Keratinocyte (primary cell): ENCODE measurements around the gene SYT15. TPM values are rescaled to one million over a fixed set of nuclear protein-coding genes. Genes with fewer than 3 reads are reported as not detected.
"Not testable (repeated sequence)": the region's sequence is repeated elsewhere in the genome, so short reads cannot be mapped to it uniquely, and the experiment has no call there.

ENCODE experiments used
- DNase-seq: peaks from one replicate; pipeline ENCODE4 v3.0.0-alpha.2; 2011; ENCODE audit warnings: low read depth, missing footprints, low spot score
- FAIRE-seq: peaks from 2 replicates; lab custom pipeline; 2011; peaks lifted over from hg19 to GRCh38; lab: Jason Lieb, UNC
- H2AFZ ChIP-seq: 2 replicates; pipeline ENCODE4 v1.6.0; 2012; ENCODE audit warnings: low read length, control low read depth, inconsistent platforms; ENCODE audit not compliant: control insufficient read depth
- H3K27ac ChIP-seq: 2 replicates; pipeline ENCODE4 v1.5.1; 2011; ENCODE audit warnings: low read length; ENCODE audit not compliant: control insufficient read depth, insufficient read depth
- H3K27me3 ChIP-seq: 3 replicates; pipeline ENCODE4 v1.6.0; 2011; ENCODE audit warnings: low read length; ENCODE audit not compliant: control insufficient read depth, insufficient read depth; ENCODE audit errors: extremely low read depth
- H3K36me3 ChIP-seq, 2 experiments: 2 replicates in 1 of 2; 3 replicates in 1 of 2; pipeline ENCODE4 v1.5.1; 2011; ENCODE audit warnings: low read length in 2 of 2, mild to moderate bottlenecking in 1 of 2; ENCODE audit not compliant: control insufficient read depth in 2 of 2, insufficient read depth in 2 of 2; ENCODE audit errors: extremely low read depth in 1 of 2
- H3K4me1 ChIP-seq: 3 replicates; pipeline ENCODE4 v1.5.1; 2011; ENCODE audit warnings: low read length; ENCODE audit not compliant: control insufficient read depth, insufficient read depth; ENCODE audit errors: extremely low read depth
- H3K4me2 ChIP-seq: 3 replicates; pipeline ENCODE4 v1.6.0; 2011; ENCODE audit warnings: low read depth, low read length; ENCODE audit not compliant: control insufficient read depth, insufficient read depth; ENCODE audit errors: extremely low read depth
- H3K4me3 ChIP-seq, 3 experiments: fragments of 200-600 bp in 1 of 3; sonication (generic) in 1 of 3; 2 replicates in 2 of 3; 3 replicates in 1 of 3; pipeline ENCODE4 v1.5.1; 2011 to 2016; ENCODE audit warnings: low read length in 3 of 3, mild to moderate bottlenecking in 3 of 3, control low read depth in 2 of 3, inconsistent platforms in 1 of 3, low read depth in 1 of 3, mixed read lengths in 1 of 3, mixed run types in 1 of 3, moderate library complexity in 1 of 3; ENCODE audit not compliant: control insufficient read depth in 2 of 3, insufficient read depth in 2 of 3; ENCODE audit errors: extremely low read depth in 1 of 3
- H3K79me2 ChIP-seq: 2 replicates; pipeline ENCODE4 v1.6.0; 2012; ENCODE audit warnings: low read length; ENCODE audit not compliant: control insufficient read depth, insufficient read depth
- H3K9ac ChIP-seq: 3 replicates; pipeline ENCODE4 v1.6.0; 2011; ENCODE audit warnings: low read length; ENCODE audit not compliant: control insufficient read depth, insufficient read depth; ENCODE audit errors: extremely low read depth
- H3K9me1 ChIP-seq: 3 replicates; pipeline ENCODE4 v1.6.0; 2011; ENCODE audit warnings: low read length; ENCODE audit not compliant: control insufficient read depth, insufficient read depth; ENCODE audit errors: extremely low read depth
- H3K9me3 ChIP-seq: 2 replicates; pipeline ENCODE4 v1.5.1; 2012; ENCODE audit warnings: low read depth, low read length; ENCODE audit not compliant: control insufficient read depth
- H4K20me1 ChIP-seq: 3 replicates; pipeline ENCODE4 v1.6.0; 2011; ENCODE audit warnings: low read length; ENCODE audit not compliant: control insufficient read depth, insufficient read depth; ENCODE audit errors: extremely low read depth
- dilution Hi-C: fragments of 300-500 bp; cut with MboI; formaldehyde crosslinking; loops from one replicate; pipeline ENCODE4 v1.7.0; 2020; ENCODE audit warnings: low sequenced_read_pairs; ENCODE audit not compliant: extremely low pct_ligation_motif_present
- polyA plus RNA-seq, 5 experiments: library from polyadenylated mRNA; depleted of rRNA in 3 of 5; stranded (reverse) in 3 of 5; stranded (forward) in 1 of 5; unstranded in 1 of 5; fragments of >200 nt; gene quantifications; 1 replicate in 1 of 5; 2 replicates in 3 of 5; 3 replicates in 1 of 5; pipeline versions ENCODE4 v1.2.1 to v1.2.3, GENCODE V29; 2011 to 2012; ENCODE audit warnings: missing spikeins in 2 of 5, low read depth in 1 of 5, low replicate concordance in 1 of 5

SYT15 gene
- polyA plus RNA-seq, 1 donor (not counting 4 experiments of a cell fraction or from before 2014, with no cell fraction given) = 0.16 TPM

DNA sequence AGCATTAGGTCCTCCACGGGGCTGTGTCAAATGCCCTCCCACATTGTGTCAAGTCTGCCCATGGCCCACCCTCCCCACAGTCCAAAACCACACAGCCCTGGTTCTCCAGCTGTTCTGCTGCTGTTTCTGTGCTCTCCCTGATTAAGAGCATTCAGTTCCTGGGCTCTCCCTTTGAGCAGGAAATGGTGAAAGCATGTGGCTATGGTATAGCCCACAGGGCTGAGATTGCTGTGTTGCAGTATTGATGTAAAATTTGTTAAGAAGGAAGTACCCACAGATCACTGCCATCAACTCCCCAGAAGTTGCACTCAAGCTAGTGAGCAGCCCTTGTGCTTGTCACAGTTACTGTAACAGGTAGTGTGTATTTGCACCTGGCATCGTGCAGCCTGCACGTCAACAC, 9.3 kb downstream of the SYT15 start:
- H3K9me3 ChIP-seq, H3K36me3 ChIP-seq, dilution Hi-C loops, H3K79me2 ChIP-seq, H3K9ac ChIP-seq, H3K4me1 ChIP-seq, DNase-seq, H2AFZ ChIP-seq, H3K27ac ChIP-seq, FAIRE-seq, H3K4me2 ChIP-seq, H4K20me1 ChIP-seq, H3K9me1 ChIP-seq, H3K4me3 ChIP-seq, H3K27me3 ChIP-seq: not testable (repeated sequence)

DNA sequence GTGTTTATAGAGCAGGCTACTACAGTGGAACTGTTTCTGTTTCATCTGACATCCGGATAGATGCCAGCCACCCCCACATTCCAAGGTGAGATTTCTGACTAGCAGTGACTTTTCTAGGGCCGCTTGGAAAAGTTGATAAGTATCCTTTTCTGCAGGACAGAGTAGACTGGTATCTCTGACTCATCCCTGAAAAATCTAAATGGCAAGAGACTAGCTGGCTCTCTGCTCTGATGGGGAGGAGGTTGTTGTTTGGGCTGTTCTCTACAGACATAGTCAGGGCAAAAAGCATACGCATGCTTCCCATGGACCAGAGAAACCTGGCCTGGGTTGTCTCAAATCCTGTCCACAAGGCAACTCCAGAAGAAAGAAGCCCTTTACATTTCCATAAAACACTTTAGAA, 10.7 kb downstream of the SYT15 start:
- H3K27me3 ChIP-seq, H3K4me1 ChIP-seq, H3K9me1 ChIP-seq, H3K27ac ChIP-seq, H3K36me3 ChIP-seq, H3K9ac ChIP-seq, H3K4me2 ChIP-seq, H3K79me2 ChIP-seq, H2AFZ ChIP-seq, dilution Hi-C loops, H4K20me1 ChIP-seq, H3K4me3 ChIP-seq, H3K9me3 ChIP-seq, DNase-seq: not testable (repeated sequence)
- peak; percentile 52 for FAIRE-seq

DNA sequence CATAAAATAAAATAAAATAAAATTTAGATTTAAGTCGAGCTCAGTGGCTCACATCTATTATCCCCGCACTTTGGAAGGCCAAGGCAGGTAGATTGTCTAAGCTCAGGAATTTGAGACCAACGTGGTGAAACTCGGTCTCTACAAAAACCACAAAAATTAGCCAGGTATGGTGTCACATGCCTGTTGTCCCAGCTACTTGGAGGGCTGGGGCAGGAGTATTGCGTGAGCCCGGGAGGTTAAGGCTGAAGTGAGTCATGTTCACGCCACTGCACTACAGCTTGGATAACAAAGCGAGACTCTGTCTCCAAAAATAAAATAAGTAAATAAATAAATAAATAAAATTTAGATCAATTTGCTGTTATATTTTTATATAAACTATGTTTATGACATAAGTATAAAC, 12.1 kb downstream of the SYT15 start:
- H3K4me1 ChIP-seq, dilution Hi-C loops, H3K27ac ChIP-seq, H3K4me3 ChIP-seq, FAIRE-seq, H3K9me3 ChIP-seq, H3K79me2 ChIP-seq, H3K4me2 ChIP-seq, H3K36me3 ChIP-seq, H3K9me1 ChIP-seq, H2AFZ ChIP-seq, DNase-seq, H4K20me1 ChIP-seq, H3K9ac ChIP-seq, H3K27me3 ChIP-seq: not testable (repeated sequence)

DNA sequence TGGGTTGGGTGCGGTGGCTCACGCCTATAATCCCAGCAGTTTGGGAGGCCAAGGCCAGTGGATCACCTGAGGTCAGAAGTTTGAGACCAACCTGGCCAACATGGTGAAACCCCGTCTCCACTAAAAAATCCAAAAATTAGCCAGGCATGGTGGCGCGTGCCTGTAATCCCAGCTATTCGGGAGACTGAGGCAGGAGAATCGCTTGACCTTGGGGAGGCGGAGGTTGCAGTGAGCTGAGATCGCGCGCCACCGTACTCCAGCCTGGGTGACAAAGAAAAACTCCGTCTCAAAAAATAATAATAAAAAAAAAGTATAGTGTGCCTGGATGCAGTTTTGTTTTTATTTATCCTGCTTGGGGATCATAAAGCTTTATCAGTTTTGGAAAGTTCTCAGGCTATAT, 14.4 kb downstream of the SYT15 start:
- H3K4me3 ChIP-seq, H3K9me1 ChIP-seq, H3K79me2 ChIP-seq, DNase-seq, H3K4me2 ChIP-seq, H4K20me1 ChIP-seq, dilution Hi-C loops, H3K9me3 ChIP-seq, H2AFZ ChIP-seq, FAIRE-seq, H3K9ac ChIP-seq, H3K27ac ChIP-seq, H3K36me3 ChIP-seq, H3K4me1 ChIP-seq, H3K27me3 ChIP-seq: not testable (repeated sequence)

DNA sequence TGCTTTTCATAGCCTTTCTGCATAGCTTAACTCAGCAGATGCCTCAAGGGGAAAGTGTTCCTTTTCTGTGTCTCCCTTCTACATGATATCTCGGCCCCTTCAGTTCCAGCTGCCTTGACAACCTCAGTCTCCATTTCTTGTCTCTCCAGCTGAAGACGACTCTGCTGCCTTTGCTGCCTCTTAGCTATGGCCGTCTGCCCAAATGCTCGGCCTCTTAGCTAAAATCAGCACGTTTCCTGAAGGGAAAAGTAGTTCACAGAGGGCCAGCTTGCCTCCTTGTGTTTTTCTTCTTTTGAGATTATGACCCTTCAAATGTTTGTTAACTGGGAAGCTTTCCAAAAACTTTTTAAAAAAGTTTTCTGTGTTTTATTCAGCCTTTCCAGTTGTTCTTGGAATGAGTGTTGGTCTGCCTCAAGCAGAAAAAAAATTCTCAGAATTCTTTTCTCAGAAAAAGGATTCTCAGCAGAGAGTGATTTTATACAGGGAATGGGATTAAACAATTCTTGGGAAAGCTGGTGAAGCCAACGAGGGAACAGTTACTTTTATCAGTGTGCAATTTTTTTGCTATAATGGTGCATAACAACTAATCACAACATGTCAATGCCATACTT, 15.6 kb downstream of the SYT15 start:
- H3K4me2 ChIP-seq, H3K36me3 ChIP-seq, FAIRE-seq, H2AFZ ChIP-seq, H3K79me2 ChIP-seq, H3K9me1 ChIP-seq, H3K4me1 ChIP-seq, H3K27ac ChIP-seq, dilution Hi-C loops, H3K4me3 ChIP-seq, DNase-seq, H4K20me1 ChIP-seq, H3K9ac ChIP-seq, H3K27me3 ChIP-seq, H3K9me3 ChIP-seq: not testable (repeated sequence)
